ENCODE data around the gene TMEM40.
"Not testable (repeated sequence)": the region's sequence is repeated elsewhere in the genome, so short reads cannot be mapped to it uniquely, and the experiment has no call there.

TMEM40 gene

DNA sequence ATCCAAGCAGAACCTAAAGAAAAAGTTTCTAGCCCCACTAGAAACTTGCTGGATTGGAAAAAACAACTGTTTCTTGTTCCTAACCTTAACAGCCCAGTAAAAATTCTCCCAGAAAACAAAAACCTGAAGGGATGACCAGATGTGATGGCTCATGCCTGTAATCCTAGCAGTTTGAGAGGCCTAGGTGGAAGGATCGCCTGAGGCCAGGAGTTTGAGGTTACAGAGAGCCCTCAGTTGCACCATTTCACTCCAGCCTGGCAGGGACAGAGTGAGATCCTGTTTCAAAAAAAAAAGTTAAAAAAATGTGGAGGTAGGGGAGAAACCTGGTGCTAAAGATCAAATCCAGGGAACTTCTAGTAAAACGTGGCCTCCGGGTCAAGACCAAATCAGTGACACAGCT is 56.6 kb downstream of the TMEM40 start:
- Histone ChIP-seq H3K36me3 (ENCODE audit: insufficient read depth, low read length) (no peaks in the 10 kb centered on the region), H3K9me2 (replicated peaks; ENCODE audit: low read depth, low read length) (no peaks in the 10 kb centered on the region), H4K20me1 (ENCODE audit: insufficient read depth, low read length, poor library complexity, severe bottlenecking) (no peaks in the 10 kb centered on the region), H3K9ac (ENCODE audit: low read depth, low read length, poor library complexity, severe bottlenecking) (no peak overlapping the region), H2AFZ (ENCODE audit: low read length) (no peak overlapping the region), H3K27me3 (ENCODE audit: insufficient read depth, low read length, poor library complexity, severe bottlenecking) (no peaks in the 10 kb centered on the region), H3F3A (ENCODE audit: low read depth) (no peaks in the 10 kb centered on the region), H3K4me2 (ENCODE audit: low read depth, low read length, poor library complexity, severe bottlenecking) (no peak overlapping the region), H3K4me1 (ENCODE audit: insufficient read depth, low read length, poor library complexity, severe bottlenecking) (no peaks in the 10 kb centered on the region), H3K4me3 (ENCODE audit: low read length, poor library complexity, severe bottlenecking) (no peak overlapping the region), H3K79me2 (ENCODE audit: insufficient read depth, low read length) (no peaks in the 10 kb centered on the region), H3K9me3 (ENCODE audit: insufficient read depth, low read depth, low read length) (no peaks in the 10 kb centered on the region)
- TF ChIP-seq, protein P1, sequence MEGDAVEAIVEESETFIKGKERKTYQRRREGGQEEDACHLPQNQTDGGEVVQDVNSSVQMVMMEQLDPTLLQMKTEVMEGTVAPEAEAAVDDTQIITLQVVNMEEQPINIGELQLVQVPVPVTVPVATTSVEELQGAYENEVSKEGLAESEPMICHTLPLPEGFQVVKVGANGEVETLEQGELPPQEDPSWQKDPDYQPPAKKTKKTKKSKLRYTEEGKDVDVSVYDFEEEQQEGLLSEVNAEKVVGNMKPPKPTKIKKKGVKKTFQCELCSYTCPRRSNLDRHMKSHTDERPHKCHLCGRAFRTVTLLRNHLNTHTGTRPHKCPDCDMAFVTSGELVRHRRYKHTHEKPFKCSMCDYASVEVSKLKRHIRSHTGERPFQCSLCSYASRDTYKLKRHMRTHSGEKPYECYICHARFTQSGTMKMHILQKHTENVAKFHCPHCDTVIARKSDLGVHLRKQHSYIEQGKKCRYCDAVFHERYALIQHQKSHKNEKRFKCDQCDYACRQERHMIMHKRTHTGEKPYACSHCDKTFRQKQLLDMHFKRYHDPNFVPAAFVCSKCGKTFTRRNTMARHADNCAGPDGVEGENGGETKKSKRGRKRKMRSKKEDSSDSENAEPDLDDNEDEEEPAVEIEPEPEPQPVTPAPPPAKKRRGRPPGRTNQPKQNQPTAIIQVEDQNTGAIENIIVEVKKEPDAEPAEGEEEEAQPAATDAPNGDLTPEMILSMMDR (conservative IDR thresholded peaks at IDR 0.05; ENCODE audit: low read length) = no peak
- no peak for TF ChIP-seq EZH2phosphoT487 (IDR thresholded peaks at IDR 0.05; ENCODE audit: borderline replicate concordance)

DNA sequence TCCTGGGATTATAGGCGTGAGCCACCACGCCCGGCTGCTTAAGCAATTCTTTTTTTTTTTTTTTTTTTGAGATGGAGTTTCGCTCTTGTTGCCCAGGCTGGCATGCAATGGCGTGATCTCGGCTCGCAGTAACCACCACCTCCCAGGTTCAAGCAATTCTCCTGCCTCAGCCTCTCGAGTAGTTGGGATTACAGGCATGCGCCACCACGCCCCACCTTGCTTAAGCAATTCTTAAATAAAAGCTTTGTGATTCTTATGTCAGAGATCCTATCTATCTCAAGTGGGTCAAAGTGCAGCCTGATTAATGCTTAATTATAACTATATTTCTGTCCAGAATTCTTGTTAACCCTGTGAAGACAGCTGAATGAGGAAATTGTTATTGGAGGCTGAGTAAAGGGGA is 57.5 kb downstream of the TMEM40 start:
- not testable (repeated sequence) for H3K9me2 ChIP-seq (replicated peaks; ENCODE audit: low read depth, low read length); H3K9me3 ChIP-seq (ENCODE audit: insufficient read depth, low read depth, low read length); H3K4me1 ChIP-seq (ENCODE audit: insufficient read depth, low read length, poor library complexity, severe bottlenecking)

GRCh38 chr3:12700800-12701199 is 58.3 kb downstream of the TMEM40 start:
- Histone ChIP-seq H3K9me3 (ENCODE audit: insufficient read depth, low read depth, low read length) (no peaks in the 10 kb centered on the region), H3K79me2 (ENCODE audit: insufficient read depth, low read length) (no peaks in the 10 kb centered on the region), H3K4me2 (ENCODE audit: low read depth, low read length, poor library complexity, severe bottlenecking) (no peak overlapping the region), H4K20me1 (ENCODE audit: insufficient read depth, low read length, poor library complexity, severe bottlenecking) (no peaks in the 10 kb centered on the region), H3K4me1 (ENCODE audit: insufficient read depth, low read length, poor library complexity, severe bottlenecking) (no peaks in the 10 kb centered on the region), H2AFZ (ENCODE audit: low read length) (no peak overlapping the region), H3K36me3 (ENCODE audit: insufficient read depth, low read length) (no peaks in the 10 kb centered on the region), H3F3A (ENCODE audit: low read depth) (no peaks in the 10 kb centered on the region), H3K9ac (ENCODE audit: low read depth, low read length, poor library complexity, severe bottlenecking) (no peak overlapping the region), H3K27me3 (ENCODE audit: insufficient read depth, low read length, poor library complexity, severe bottlenecking) (no peaks in the 10 kb centered on the region), H3K9me2 (replicated peaks; ENCODE audit: low read depth, low read length) (no peaks in the 10 kb centered on the region), H3K4me3 (ENCODE audit: low read length, poor library complexity, severe bottlenecking) (no peak overlapping the region)
- TF ChIP-seq EZH2phosphoT487 (IDR thresholded peaks at IDR 0.05; ENCODE audit: borderline replicate concordance) = no peak
- TF ChIP-seq, protein P1 (conservative IDR thresholded peaks at IDR 0.05; ENCODE audit: low read length) = no peak

More for the DNA sequence above, 57.5 kb downstream of the TMEM40 start:
- H3F3A ChIP-seq (ENCODE audit: low read depth); H3K4me3 ChIP-seq (ENCODE audit: low read length, poor library complexity, severe bottlenecking); H3K9ac ChIP-seq (ENCODE audit: low read depth, low read length, poor library complexity, severe bottlenecking); H3K4me2 ChIP-seq (ENCODE audit: low read depth, low read length, poor library complexity, severe bottlenecking); H4K20me1 ChIP-seq (ENCODE audit: insufficient read depth, low read length, poor library complexity, severe bottlenecking); H3K27me3 ChIP-seq (ENCODE audit: insufficient read depth, low read length, poor library complexity, severe bottlenecking); H2AFZ ChIP-seq (ENCODE audit: low read length); H3K79me2 ChIP-seq (ENCODE audit: insufficient read depth, low read length); H3K36me3 ChIP-seq (ENCODE audit: insufficient read depth, low read length): not testable (repeated sequence)

GRCh38 chr3:12695916-12696315 is 63.1 kb downstream of the TMEM40 start:
- Histone ChIP-seq H3K4me3 (ENCODE audit: low read length, poor library complexity, severe bottlenecking) (no peak overlapping the region), H3K9ac (ENCODE audit: low read depth, low read length, poor library complexity, severe bottlenecking) (no peak overlapping the region), H3K9me3 (ENCODE audit: insufficient read depth, low read depth, low read length) (no peaks in the 10 kb centered on the region), H3K4me2 (ENCODE audit: low read depth, low read length, poor library complexity, severe bottlenecking) (no peak overlapping the region), H3K79me2 (ENCODE audit: insufficient read depth, low read length) (no peaks in the 10 kb centered on the region), H3K4me1 (ENCODE audit: insufficient read depth, low read length, poor library complexity, severe bottlenecking) (no peaks in the 10 kb centered on the region), H3K36me3 (ENCODE audit: insufficient read depth, low read length) (no peaks in the 10 kb centered on the region), H3K9me2 (replicated peaks; ENCODE audit: low read depth, low read length) (no peaks in the 10 kb centered on the region), H4K20me1 (ENCODE audit: insufficient read depth, low read length, poor library complexity, severe bottlenecking) (no peaks in the 10 kb centered on the region), H3F3A (ENCODE audit: low read depth) (no peaks in the 10 kb centered on the region), H2AFZ (ENCODE audit: low read length) (no peak overlapping the region), H3K27me3 (ENCODE audit: insufficient read depth, low read length, poor library complexity, severe bottlenecking) (no peaks in the 10 kb centered on the region)
- TF ChIP-seq, protein P1 (conservative IDR thresholded peaks at IDR 0.05; ENCODE audit: low read length) = no peak
- TF ChIP-seq EZH2phosphoT487 (IDR thresholded peaks at IDR 0.05; ENCODE audit: borderline replicate concordance) = no peak
